Activated T-helper 1 cell treated with anti-CD3 and anti-CD28 coated beads, Interleukin-12 subunit alpha, Interleukin-12 subunit beta, Interleukin-2, Interleukin-4 antibody, amounts not matched to agents 30 ng/mL and 10 ng/mL and 1 ng/mL, durations not matched to agents 14 hours and 24 hours and 36 hours (primary cell): Measurements from ENCODE around the gene SARDH. TPM values are rescaled to one million over a fixed set of nuclear protein-coding genes. Genes with fewer than 3 reads are reported as not detected.

Experiments
- DNase-seq: peaks from one replicate; pipeline ENCODE4 v3.0.0; 2021; ENCODE audit warnings: low spot score
- H3K27ac Mint-ChIP-seq: one replicate; pipeline ENCODE4 v1.8.0; 2021; ENCODE audit warnings: mild to moderate bottlenecking, mixed read lengths
- H3K27me3 Mint-ChIP-seq: one replicate; pipeline ENCODE4 v1.8.0; 2022; ENCODE audit warnings: mild to moderate bottlenecking, moderate library complexity, mixed read lengths; ENCODE audit not compliant: insufficient read depth
- H3K36me3 Mint-ChIP-seq: one replicate; pipeline ENCODE4 v1.8.0; 2021; ENCODE audit warnings: low read depth, mixed read lengths
- H3K4me1 Mint-ChIP-seq: one replicate; pipeline ENCODE4 v1.8.0; 2021; ENCODE audit warnings: low read depth, mixed read lengths
- H3K4me3 Mint-ChIP-seq: one replicate; pipeline ENCODE4 v1.8.0; 2021; ENCODE audit warnings: mild to moderate bottlenecking, moderate library complexity, mixed read lengths
- H3K9me3 Mint-ChIP-seq: one replicate; pipeline ENCODE4 v1.8.0; 2021; ENCODE audit warnings: mixed read lengths
- intact Hi-C: fragments of 100-400 bp; cut with micrococcal nuclease; formaldehyde crosslinking; loops from one replicate; pipeline ENCODE4 v1.15.1; 2024
- total RNA-seq: library from RNA; stranded (reverse); gene quantifications from 2 replicates; pipeline ENCODE4 v1.2.3, GENCODE V29; 2022

The SARDH gene
- total RNA-seq, 1 donor from 2014 or later = 0.60 TPM

DNA sequence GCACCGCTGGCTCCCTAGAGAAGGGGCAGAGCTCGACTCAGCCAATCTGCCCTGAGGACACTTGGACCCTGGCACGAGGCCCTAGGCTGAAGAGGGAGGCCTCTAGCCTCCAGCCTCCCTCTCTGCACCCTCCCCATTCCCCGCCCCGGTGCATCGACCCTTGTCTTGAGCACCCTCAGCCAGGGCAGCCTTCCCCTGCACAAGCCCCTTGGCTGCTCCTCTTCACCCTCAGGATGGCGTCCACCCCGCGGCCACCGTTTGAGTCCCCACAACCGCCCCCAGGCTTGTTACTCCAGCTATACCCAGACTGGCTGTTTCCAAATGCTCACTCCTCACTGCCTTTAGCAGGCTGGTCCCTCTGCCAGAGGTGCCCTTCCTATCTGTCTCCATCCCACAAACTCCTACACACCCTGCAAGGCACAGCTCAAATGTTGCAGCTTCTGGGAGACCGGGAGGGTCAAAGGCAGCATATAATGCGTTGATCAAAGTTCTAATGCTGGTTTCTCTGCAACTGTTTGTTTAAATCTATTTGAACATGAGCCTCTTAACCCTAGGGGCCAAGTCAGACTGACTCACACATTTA lies 122.5 kb downstream of the SARDH start:
- intact Hi-C loops = no loop called here
- no peak for DNase-seq
- Mint-ChIP-seq H3K36me3 (no peaks in the 10 kb centered on the region), H3K4me3 (no peak overlapping the region), H3K9me3 (no peaks in the 10 kb centered on the region), H3K27me3 (peaks cover 12% of the 10 kb centered on the region), H3K27ac (no peak overlapping the region), H3K4me1 (peaks cover 20% of the 10 kb centered on the region)

DNA sequence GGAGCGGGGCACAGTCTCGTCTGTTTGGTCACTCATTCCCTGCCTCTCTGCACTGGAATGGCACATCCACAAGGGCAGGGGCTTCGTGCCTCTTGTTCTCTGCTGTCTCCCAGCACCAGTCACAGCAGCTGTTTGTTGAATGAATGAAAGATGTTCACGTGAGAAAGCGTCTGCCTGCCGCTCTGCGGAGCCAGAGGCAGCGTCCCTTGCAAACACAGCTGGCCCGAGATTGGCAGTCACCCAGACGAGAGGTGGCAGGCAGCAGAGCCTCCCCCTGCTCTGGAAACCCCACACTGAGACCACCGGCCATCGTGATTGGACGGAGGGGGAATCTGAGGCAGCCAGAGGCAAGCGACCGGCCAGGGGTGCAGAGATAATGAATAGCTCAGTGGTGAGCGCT lies 123.0 kb downstream of the SARDH start:
- H3K27me3 Mint-ChIP-seq = peaks cover 12% of the 10 kb centered on the region
- intact Hi-C loops = no loop called here
- H3K9me3 Mint-ChIP-seq = no peaks in the 10 kb centered on the region
- DNase-seq = no peak
- no peak overlapping the region for H3K4me3 Mint-ChIP-seq
- no peak overlapping the region for H3K27ac Mint-ChIP-seq
- H3K4me1 Mint-ChIP-seq = peaks cover 16% of the 10 kb centered on the region
- no peaks in the 10 kb centered on the region for H3K36me3 Mint-ChIP-seq

GRCh38 chr9:133614678-133615077 lies 123.5 kb downstream of the SARDH start:
- no peak for DNase-seq
- peaks cover 11% of the 10 kb centered on the region for H3K4me1 Mint-ChIP-seq
- H3K27ac Mint-ChIP-seq = no peak overlapping the region
- H3K4me3 Mint-ChIP-seq = no peak overlapping the region
- H3K36me3 Mint-ChIP-seq = no peaks in the 10 kb centered on the region
- peaks cover 14% of the 10 kb centered on the region for H3K27me3 Mint-ChIP-seq
- intact Hi-C loops = no loop called here
- no peaks in the 10 kb centered on the region for H3K9me3 Mint-ChIP-seq

DNA sequence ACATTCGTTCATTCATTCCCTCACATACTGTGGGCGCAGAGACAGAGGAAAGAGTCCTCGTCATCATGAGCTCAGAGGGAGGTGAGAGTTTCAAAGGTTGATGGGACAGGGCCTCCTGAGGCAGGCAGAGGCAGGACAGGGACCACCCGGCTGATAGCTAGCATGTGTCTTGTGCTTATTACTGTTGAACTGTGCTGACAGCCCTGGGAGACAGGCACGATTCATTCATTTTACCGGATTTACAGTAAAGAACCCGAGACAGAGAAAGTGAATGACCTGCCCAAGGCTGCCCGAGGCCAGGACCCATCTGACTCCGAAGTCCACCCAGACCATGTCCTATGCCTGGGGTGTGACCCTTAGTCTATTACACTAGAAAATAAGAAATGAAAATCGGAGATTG lies 124.1 kb downstream of the SARDH start:
- peaks cover 5% of the 10 kb centered on the region for H3K4me1 Mint-ChIP-seq
- no peaks in the 10 kb centered on the region for H3K36me3 Mint-ChIP-seq
- no peak overlapping the region for H3K27ac Mint-ChIP-seq
- intact Hi-C loops = no loop called here
- DNase-seq = no peak
- H3K4me3 Mint-ChIP-seq = no peak overlapping the region
- H3K9me3 Mint-ChIP-seq = no peaks in the 10 kb centered on the region
- peaks cover 17% of the 10 kb centered on the region for H3K27me3 Mint-ChIP-seq

Other genes with a start within 250 kb of the SARDH start
- not detected in 2 replicates for gene MYMK, start 213.4 kb downstream of the SARDH start, total RNA-seq
- not detected in 2 replicates for gene ADAMTSL2, start 203.6 kb downstream of the SARDH start, total RNA-seq
- gene FAM163B, start 129.0 kb downstream of the SARDH start, total RNA-seq = not detected in 2 replicates
- not detected in 2 replicates for gene DBH, start 102.0 kb downstream of the SARDH start, total RNA-seq